GM13976 (cell line): Measurements from ENCODE around the gene MED12.
A peak's percentile ranks its signal among the peaks of the same experiment; 100 is the strongest.

ENCODE experiments used
- DNase-seq: peaks from one replicate; pipeline ENCODE4 v3.0.0; 2012; ENCODE audit warnings: low spot score
- CTCF ChIP-seq: IDR thresholded peaks from 2 replicates; pipeline ENCODE4 v1.5.1; 2012; ENCODE audit warnings: borderline replicate concordance, mild to moderate bottlenecking; ENCODE audit not compliant: insufficient read depth; ENCODE audit errors: extremely low read depth, missing control alignments, control extremely low read depth
- in situ Hi-C: fragments of 300-500 bp; cut with MboI; formaldehyde crosslinking; loops from one replicate; pipeline ENCODE4 v1.12.0; 2022; ENCODE audit warnings: low sequenced_read_pairs, mixed read lengths, inconsistent platforms; ENCODE audit not compliant: unreplicated experiment

Gene MED12

DNA sequence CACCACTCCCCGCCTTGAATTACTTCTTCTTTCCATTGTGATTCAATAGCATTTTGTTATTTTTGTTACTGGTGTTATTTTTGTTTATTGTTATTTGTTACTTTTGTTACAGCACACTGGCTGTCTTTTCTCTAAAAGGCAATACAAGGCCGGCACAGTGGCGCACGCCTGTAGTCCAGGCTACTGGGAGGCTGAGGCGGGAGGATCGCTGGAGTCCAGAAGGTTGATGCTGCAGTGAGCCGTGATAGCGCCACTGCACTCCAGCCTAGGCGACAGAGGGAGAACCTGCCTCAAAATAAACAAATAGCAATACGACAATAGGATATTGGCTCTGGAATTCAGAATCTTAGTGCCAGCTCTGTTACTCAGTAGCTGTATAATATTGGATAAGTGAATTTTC lies 1.0 kb upstream of the MED12 start:
- no peak for TF ChIP-seq CTCF
- in situ Hi-C loops = no loop called here
- DNase-seq = no peak

DNA sequence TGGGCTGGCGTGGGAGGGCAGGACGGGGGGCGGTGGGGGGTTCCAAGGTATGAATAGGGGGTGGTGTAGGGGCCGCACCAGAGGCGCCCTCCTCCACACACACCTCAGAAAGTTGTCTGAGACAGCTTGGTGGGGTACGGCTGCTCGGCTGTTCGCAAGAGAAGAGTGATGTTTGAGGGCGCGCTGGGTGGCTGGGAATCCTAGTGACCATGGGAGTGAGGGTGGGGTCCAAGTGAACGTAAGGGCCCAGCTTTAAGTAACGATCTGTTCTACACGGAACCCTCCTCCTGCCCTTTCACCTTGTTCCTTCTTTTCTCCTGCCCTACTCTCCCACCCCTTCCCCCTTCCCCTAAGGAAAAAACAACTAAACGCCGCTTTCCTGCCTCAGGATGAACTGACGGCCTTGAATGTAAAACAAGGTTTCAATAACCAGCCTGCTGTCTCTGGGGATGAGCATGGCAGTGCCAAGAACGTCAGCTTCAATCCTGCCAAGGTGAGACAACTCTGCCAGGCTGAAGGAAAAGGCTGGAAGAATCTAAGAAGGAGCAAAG lies 664 bp downstream of the MED12 start:
- in situ Hi-C loops = no loop called here
- TF ChIP-seq CTCF = no peak
- no peak for DNase-seq

DNA sequence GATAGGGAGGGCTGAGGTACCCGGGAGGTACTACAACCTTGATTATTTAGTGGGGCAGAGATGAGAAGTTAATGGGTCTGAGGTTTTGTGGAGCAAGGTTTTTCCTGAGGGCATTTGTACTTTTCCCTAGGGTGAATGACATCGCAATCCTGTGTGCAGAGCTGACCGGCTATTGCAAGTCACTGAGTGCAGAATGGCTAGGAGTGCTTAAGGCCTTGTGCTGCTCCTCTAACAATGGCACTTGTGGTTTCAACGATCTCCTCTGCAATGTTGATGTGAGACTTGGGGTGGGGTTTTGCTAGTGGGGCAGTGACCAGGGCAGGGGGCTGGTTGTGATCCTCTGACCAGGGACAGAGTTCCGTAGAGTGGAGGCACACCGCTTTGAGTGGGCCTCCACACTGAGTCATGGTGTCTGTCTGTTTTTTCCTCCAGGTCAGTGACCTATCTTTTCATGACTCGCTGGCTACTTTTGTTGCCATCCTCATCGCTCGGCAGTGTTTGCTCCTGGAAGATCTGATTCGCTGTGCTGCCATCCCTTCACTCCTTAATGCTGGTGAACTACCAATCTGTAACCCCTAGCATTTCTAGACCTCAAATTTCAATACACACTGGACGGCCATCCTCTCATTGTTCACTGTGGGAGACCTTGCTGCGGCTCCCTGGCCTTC lies 9.9 kb downstream of the MED12 start:
- no peak for TF ChIP-seq CTCF
- in situ Hi-C loops = no loop called here
- DNase-seq = no peak

- TF ChIP-seq CTCF = peak; percentile 82
- in situ Hi-C loops = no loop called here
- peak; percentile 75 for DNase-seq
Measured at GRCh38 chrX:71128915-71129765, 10.7 kb downstream of the MED12 start.

GRCh38 chrX:71131510-71131909 lies 13.1 kb downstream of the MED12 start:
- no peak for TF ChIP-seq CTCF
- DNase-seq = no peak
- in situ Hi-C loops = no loop called here

- in situ Hi-C loops = no loop called here
- no peak for TF ChIP-seq CTCF
- DNase-seq = no peak
Measured at GRCh38 chrX:71140440-71140839, 22.0 kb downstream of the MED12 start.
